ENCODE measurements around the gene ST6GALNAC6. TPM values are rescaled to one million over a fixed set of nuclear protein-coding genes. Genes with fewer than 3 reads are reported as not detected.
"Not testable (repeated sequence)": the region's sequence is repeated elsewhere in the genome, so short reads cannot be mapped to it uniquely, and the experiment has no call there.

Gene ST6GALNAC6
- total and polyA plus RNA-seq, 4 donors: 28.3 to 59.8 (median 48.6) TPM

DNA sequence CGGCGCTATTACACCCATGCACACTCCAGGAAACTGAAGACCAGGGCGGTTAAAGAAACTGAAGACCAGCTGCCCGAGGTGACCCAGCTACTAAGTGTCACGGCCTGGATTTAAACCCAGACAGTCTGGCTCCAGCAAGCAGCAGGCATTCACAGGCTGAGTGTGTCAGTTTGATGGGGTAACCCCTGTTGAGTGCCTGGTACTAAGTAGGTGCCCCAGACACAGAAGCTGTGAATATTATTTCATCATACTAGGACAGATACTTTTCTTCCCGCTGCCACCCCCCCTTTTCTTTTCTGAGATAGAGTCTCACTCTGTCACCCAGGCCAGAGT is 52.3 kb downstream of the ST6GALNAC6 start:
- WGBS, 2 donors: 41 to 52% methylated on average over 6 of the region's 6 CpGs
- H3K4me1 ChIP-seq (ENCODE audit: control insufficient read depth in 5 of 5, insufficient read depth in 5 of 5, low read length in 5 of 5): peaks cover 0 to 26% (median 10%) of the 10 kb centered on the region in 5 donors
- ATAC-seq (ENCODE audit: insufficient read depth, low FRiP score) (no peak), DNase-seq (peak in 1 of 3 donors; percentile 54)
- H3K9ac ChIP-seq (ENCODE audit: insufficient read depth in 1 of 2, low read length in 2 of 2): peak overlapping the region in 1 of 2 donors; percentile 2
- H3K36me3 ChIP-seq (ENCODE audit: control insufficient read depth in 4 of 4, insufficient read depth in 4 of 4, low read length in 4 of 4): peaks cover 0 to 14% (median 4%) of the 10 kb centered on the region in 4 donors
- H3K4me3 ChIP-seq: no peak overlapping the region
- peaks cover 0 to 5% (median 2%) of the 10 kb centered on the region in 4 donors for H3K9me3 ChIP-seq (ENCODE audit: control insufficient read depth in 4 of 4, insufficient read depth in 3 of 4, low read length in 3 of 4)
- peak overlapping the region; percentile 76 to 85 for H3K27ac ChIP-seq (ENCODE audit: low read depth in 1 of 2, low read length in 1 of 2)
- no peaks in the 10 kb centered on the region for H3K27me3 ChIP-seq (ENCODE audit: control insufficient read depth in 3 of 3, insufficient read depth in 3 of 3, low read length in 2 of 3)
- no peak for TF ChIP-seq CTCF (IDR thresholded peaks at IDR 0.05; ENCODE audit: control extremely low read depth, extremely low read depth)

GRCh38 chr9:127846443-127847177 is 52.8 kb downstream of the ST6GALNAC6 start:
- peak overlapping the region in 1 of 2 donors; percentile 2 for H3K9ac ChIP-seq (ENCODE audit: insufficient read depth in 1 of 2, low read length in 2 of 2)
- no peak for TF ChIP-seq CTCF (IDR thresholded peaks at IDR 0.05; ENCODE audit: control extremely low read depth, extremely low read depth)
- H3K4me3 ChIP-seq: no peak overlapping the region
- peak overlapping the region; percentile 76 to 85 for H3K27ac ChIP-seq (ENCODE audit: low read depth in 1 of 2, low read length in 1 of 2)
- no peak for DNase-seq
- WGBS, 2 donors: 45 to 60% methylated on average over 18 of the region's 18 CpGs
- peaks cover 0 to 26% (median 10%) of the 10 kb centered on the region in 5 donors for H3K4me1 ChIP-seq (ENCODE audit: control insufficient read depth in 5 of 5, insufficient read depth in 5 of 5, low read length in 5 of 5)
- peaks cover 0 to 16% (median 5%) of the 10 kb centered on the region in 4 donors for H3K36me3 ChIP-seq (ENCODE audit: control insufficient read depth in 4 of 4, insufficient read depth in 4 of 4, low read length in 4 of 4)
- ATAC-seq (ENCODE audit: insufficient read depth, low FRiP score): peak; percentile 38
- H3K27me3 ChIP-seq (ENCODE audit: control insufficient read depth in 3 of 3, insufficient read depth in 3 of 3, low read length in 2 of 3): no peaks in the 10 kb centered on the region
- H3K9me3 ChIP-seq (ENCODE audit: control insufficient read depth in 4 of 4, insufficient read depth in 3 of 4, low read length in 3 of 4): peaks cover 0 to 5% (median 2%) of the 10 kb centered on the region in 4 donors

GRCh38 chr9:127845619-127846018 is 53.8 kb downstream of the ST6GALNAC6 start:
- H3K9me3 ChIP-seq (ENCODE audit: control insufficient read depth in 4 of 4, insufficient read depth in 3 of 4, low read length in 3 of 4); H3K9ac ChIP-seq (ENCODE audit: insufficient read depth in 1 of 2, low read length in 2 of 2); ATAC-seq (ENCODE audit: insufficient read depth, low FRiP score); H3K4me3 ChIP-seq; DNase-seq; H3K27me3 ChIP-seq (ENCODE audit: control insufficient read depth in 3 of 3, insufficient read depth in 3 of 3, low read length in 2 of 3): not testable (repeated sequence)
- Histone ChIP-seq H3K4me1 (ENCODE audit: control insufficient read depth in 5 of 5, insufficient read depth in 5 of 5, low read length in 5 of 5) (peaks cover 0 to 26% (median 10%) of the 10 kb centered on the region in 5 donors), H3K27ac (ENCODE audit: low read depth in 1 of 2, low read length in 1 of 2) (peak overlapping the region; percentile 76 to 85), H3K36me3 (ENCODE audit: control insufficient read depth in 4 of 4, insufficient read depth in 4 of 4, low read length in 4 of 4) (peaks cover 0 to 19% (median 6%) of the 10 kb centered on the region in 4 donors)
- 89 to 94% methylated on average over 4 of the region's 4 CpGs for WGBS, 2 donors

GRCh38 chr9:127844821-127845359 is 54.5 kb downstream of the ST6GALNAC6 start:
- peaks cover 0 to 16% (median 4%) of the 10 kb centered on the region in 4 donors for H3K36me3 ChIP-seq (ENCODE audit: control insufficient read depth in 4 of 4, insufficient read depth in 4 of 4, low read length in 4 of 4)
- H3K4me1 ChIP-seq (ENCODE audit: control insufficient read depth in 5 of 5, insufficient read depth in 5 of 5, low read length in 5 of 5): peaks cover 0 to 26% (median 10%) of the 10 kb centered on the region in 5 donors
- H3K27me3 ChIP-seq (ENCODE audit: control insufficient read depth in 3 of 3, insufficient read depth in 3 of 3, low read length in 2 of 3): no peaks in the 10 kb centered on the region
- no peak overlapping the region for H3K4me3 ChIP-seq
- peaks cover 0 to 5% (median 2%) of the 10 kb centered on the region in 4 donors for H3K9me3 ChIP-seq (ENCODE audit: control insufficient read depth in 4 of 4, insufficient read depth in 3 of 4, low read length in 3 of 4)
- no peak overlapping the region for H3K9ac ChIP-seq (ENCODE audit: insufficient read depth in 1 of 2, low read length in 2 of 2)
- peak overlapping the region; percentile 74 to 81 for H3K27ac ChIP-seq (ENCODE audit: low read depth in 1 of 2, low read length in 1 of 2)
- WGBS, 2 donors: 62 to 69% methylated on average over 16 of the region's 16 CpGs
- TF ChIP-seq CTCF (IDR thresholded peaks at IDR 0.05; ENCODE audit: control extremely low read depth, extremely low read depth): no peak
- DNase-seq: peak in 2 of 3 donors; percentile 25 to 67
- ATAC-seq (ENCODE audit: insufficient read depth, low FRiP score): no peak
